Right lung (tissue), 5 donors: Measurements from ENCODE around the gene ARID3C. TPM values are rescaled to one million over a fixed set of nuclear protein-coding genes. Genes with fewer than 3 reads are reported as not detected.
A peak's percentile ranks its signal among the peaks of the same experiment; 100 is the strongest.
"Not testable (repeated sequence)": the region's sequence is repeated elsewhere in the genome, so short reads cannot be mapped to it uniquely, and the experiment has no call there.

ENCODE experiments used
- DNase-seq, 2 donors: peaks; one replicate each; pipeline ENCODE4 v3.0.0-alpha.2; 2013
- polyA plus RNA-seq, 5 donors: library from polyadenylated mRNA; unstranded; fragments of 120-200 nt; gene quantifications; one replicate each; pipeline versions ENCODE4 v1.2.1 to v1.2.3, GENCODE V29; 2013; ENCODE audit warnings: inconsistent platforms in 1 of 5, low replicate concordance in 1 of 5; ENCODE audit not compliant: insufficient read length in 5 of 5, insufficient read depth in 1 of 5

Gene ARID3C
- polyA plus RNA-seq, 5 donors: 0.13 to 0.27 (median 0.17) TPM; not detected in 2

GRCh38 chr9:34652602-34653000 is 23.7 kb upstream of the ARID3C start:
- DNase-seq: no peak

GRCh38 chr9:34651876-34652601 is 23.2 kb upstream of the ARID3C start, which contains the start of gene IL11RA:
Gene IL11RA (plus strand): TSS chr9:34652185. CDS start chr9:34655218, 3,033 bp downstream.
- peak; percentile 83 to 85 for DNase-seq

- no peak for DNase-seq
Measured at GRCh38 chr9:34651321-34651720, 22.5 kb upstream of the ARID3C start.

GRCh38 chr9:34650816-34651215 is 21.9 kb upstream of the ARID3C start:
- DNase-seq: no peak

GRCh38 chr9:34648673-34649072 is 19.8 kb upstream of the ARID3C start:
- no peak for DNase-seq

- DNase-seq: no peak
Measured at GRCh38 chr9:34647651-34648050, 18.8 kb upstream of the ARID3C start.

- no peak for DNase-seq
Measured at GRCh38 chr9:34647084-34647403, 18.2 kb upstream of the ARID3C start.

- peak; percentile 87 for DNase-seq
Measured at GRCh38 chr9:34646211-34647083, 17.6 kb upstream of the ARID3C start, which contains the start of gene GALT. Gene GALT (plus strand): TSS chr9:34646675. CDS start chr9:34646705, 30 bp downstream.

GRCh38 chr9:34644766-34645314 is 16.0 kb upstream of the ARID3C start:
- no peak for DNase-seq

GRCh38 chr9:34642679-34643078 is 13.8 kb upstream of the ARID3C start:
- no peak for DNase-seq

GRCh38 chr9:34639322-34639721 is 10.5 kb upstream of the ARID3C start:
- not testable (repeated sequence) for DNase-seq

- no peak for DNase-seq
Measured at GRCh38 chr9:34638138-34638445, 9.2 kb upstream of the ARID3C start.

- peak; percentile 93 to 94 for DNase-seq
Measured at GRCh38 chr9:34637356-34638137, 8.7 kb upstream of the ARID3C start, which contains the start of gene SIGMAR1. Gene SIGMAR1 (minus strand): TSS chr9:34637787. CDS start chr9:34637697, 90 bp downstream.

- no peak for DNase-seq
Measured at GRCh38 chr9:34636791-34637355, 8.0 kb upstream of the ARID3C start.

- no peak for DNase-seq
Measured at GRCh38 chr9:34635556-34635955, 6.7 kb upstream of the ARID3C start.

GRCh38 chr9:34634551-34635248 is 5.8 kb upstream of the ARID3C start:
- no peak for DNase-seq

GRCh38 chr9:34633851-34634550 is 5.1 kb upstream of the ARID3C start:
- DNase-seq: peak in 1 of 2 donors; percentile 40

GRCh38 chr9:34633166-34633565 is 4.3 kb upstream of the ARID3C start:
- DNase-seq: no peak

GRCh38 chr9:34630402-34631154 is 1.7 kb upstream of the ARID3C start:
- no peak for DNase-seq

- no peak for DNase-seq
Measured at GRCh38 chr9:34629491-34629808, 584 bp upstream of the ARID3C start.
